NK-92 (cell line): ENCODE measurements around the gene RBM10.

ENCODE experiments used
- DNase-seq: peaks from one replicate; lab custom pipeline; 2025; ENCODE audit not compliant: unreplicated experiment; lab: John Stamatoyannopoulos, UW

RBM10 gene

GRCh38 chrX:47233333-47234113 lies 88.5 kb downstream of the RBM10 start:
- peak; percentile 84 for DNase-seq

DNA sequence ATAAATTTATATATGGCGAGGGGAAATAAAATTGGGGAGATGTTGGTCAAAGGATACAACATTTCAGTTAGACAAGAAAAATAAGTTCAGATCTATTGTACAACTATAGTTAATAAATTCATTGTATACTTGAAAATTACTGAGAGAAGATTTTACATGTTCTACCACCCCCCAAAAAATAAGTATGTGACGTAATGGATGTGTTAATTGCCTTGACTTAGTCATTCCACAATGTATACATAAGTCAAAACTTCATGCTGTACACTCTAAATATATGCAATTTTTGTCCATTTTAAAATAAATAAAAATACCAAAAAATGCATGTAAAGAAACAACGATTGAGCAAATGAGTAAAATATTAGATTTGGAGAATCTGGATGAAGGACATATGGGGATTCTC lies 89.6 kb downstream of the RBM10 start:
- no peak for DNase-seq

- no peak for DNase-seq
Measured at GRCh38 chrX:47235691-47236103, 90.7 kb downstream of the RBM10 start.
